ENCODE measurements around the gene SETBP1.

GRCh38 chr18:44812426-44812825, 131.7 kb downstream of the SETBP1 start:
- no peak for TF ChIP-seq CTCF (IDR thresholded peaks at IDR 0.05)
- TF ChIP-seq POLR2A (IDR thresholded peaks at IDR 0.05) = no peak
